Measurements from ENCODE around the gene DCTN1.
A peak's percentile ranks its signal among the peaks of the same experiment; 100 is the strongest.

Gene DCTN1

GRCh38 chr2:74413001-74413698, 33.0 kb upstream of the DCTN1 start:
- no peak for DNase-seq (ENCODE audit: low read depth)

- DNase-seq (ENCODE audit: low read depth) = no peak
Measured at GRCh38 chr2:74407682-74408081, 27.6 kb upstream of the DCTN1 start.

- no peak for DNase-seq (ENCODE audit: low read depth)
Measured at GRCh38 chr2:74406035-74406434, 25.9 kb upstream of the DCTN1 start.

- no peak for DNase-seq (ENCODE audit: low read depth)
Measured at GRCh38 chr2:74401891-74402290, 21.8 kb upstream of the DCTN1 start.

- no peak for DNase-seq (ENCODE audit: low read depth)
Measured at GRCh38 chr2:74399785-74400184, 19.7 kb upstream of the DCTN1 start.

GRCh38 chr2:74396149-74396548, 16.0 kb upstream of the DCTN1 start:
- no peak for DNase-seq (ENCODE audit: low read depth)

GRCh38 chr2:74393525-74393924, 13.4 kb upstream of the DCTN1 start:
- DNase-seq (ENCODE audit: low read depth) = no peak

GRCh38 chr2:74392449-74392743, 12.3 kb upstream of the DCTN1 start:
- DNase-seq (ENCODE audit: low read depth) = no peak

GRCh38 chr2:74391580-74392448, 11.7 kb upstream of the DCTN1 start:
- peak; percentile 90 for DNase-seq (ENCODE audit: low read depth)

- DNase-seq (ENCODE audit: low read depth) = no peak
Measured at GRCh38 chr2:74391209-74391579, 11.1 kb upstream of the DCTN1 start.

- DNase-seq (ENCODE audit: low read depth) = no peak
Measured at GRCh38 chr2:74390606-74391005, 10.5 kb upstream of the DCTN1 start.

- no peak for DNase-seq (ENCODE audit: low read depth)
Measured at GRCh38 chr2:74387346-74387745, 7.2 kb upstream of the DCTN1 start.

- DNase-seq (ENCODE audit: low read depth) = no peak
Measured at GRCh38 chr2:74385396-74385795, 5.3 kb upstream of the DCTN1 start.

- no peak for DNase-seq (ENCODE audit: low read depth)
Measured at GRCh38 chr2:74384051-74384450, 3.9 kb upstream of the DCTN1 start.

GRCh38 chr2:74383254-74383653, 3.1 kb upstream of the DCTN1 start:
- DNase-seq (ENCODE audit: low read depth) = no peak

GRCh38 chr2:74381751-74382150, 1.6 kb upstream of the DCTN1 start:
- no peak for DNase-seq (ENCODE audit: low read depth)

- no peak for DNase-seq (ENCODE audit: low read depth)
Measured at GRCh38 chr2:74378007-74378406, 2.1 kb downstream of the DCTN1 start.

GRCh38 chr2:74375838-74376237, 4.3 kb downstream of the DCTN1 start:
- no peak for DNase-seq (ENCODE audit: low read depth)

- DNase-seq (ENCODE audit: low read depth) = no peak
Measured at GRCh38 chr2:74374509-74375205, 5.5 kb downstream of the DCTN1 start.

- DNase-seq (ENCODE audit: low read depth) = no peak
Measured at GRCh38 chr2:74373985-74374384, 6.1 kb downstream of the DCTN1 start.

GRCh38 chr2:74373221-74373676, 6.9 kb downstream of the DCTN1 start:
- no peak for DNase-seq (ENCODE audit: low read depth)

- DNase-seq (ENCODE audit: low read depth) = no peak
Measured at GRCh38 chr2:74372674-74373073, 7.4 kb downstream of the DCTN1 start.

GRCh38 chr2:74371421-74371820, 8.7 kb downstream of the DCTN1 start:
- DNase-seq (ENCODE audit: low read depth) = no peak
